HEK293 (cell line): ENCODE data around the gene SLC6A1.

Source experiments
- PRDM4 ChIP-seq: fragments of 450-650 bp; formaldehyde crosslinking; IDR thresholded peaks from 2 replicates; pipeline ENCODE4 v1.5.1; 2017; ENCODE audit warnings: missing biosample characterization, missing genetic modification characterization
- ZNF248 ChIP-seq: fragments of 450-650 bp; formaldehyde crosslinking; IDR thresholded peaks from 2 replicates; pipeline ENCODE4 v1.5.1; 2017; ENCODE audit warnings: missing biosample characterization, missing genetic modification characterization
- ZNF510 ChIP-seq: fragments of 450-650 bp; formaldehyde crosslinking; IDR thresholded peaks from 2 replicates; pipeline ENCODE4 v1.5.1; 2018; ENCODE audit warnings: mild to moderate bottlenecking, missing genetic modification characterization, missing biosample characterization; ENCODE audit not compliant: insufficient replicate concordance
- ZNF544 ChIP-seq: fragments of 450-650 bp; formaldehyde crosslinking; IDR thresholded peaks from 2 replicates; pipeline ENCODE4 v1.5.0; 2017; ENCODE audit warnings: missing biosample characterization, missing genetic modification characterization
- ZNF701 ChIP-seq: fragments of 450-650 bp; formaldehyde crosslinking; IDR thresholded peaks from 2 replicates; pipeline ENCODE4 v1.5.1; 2016; ENCODE audit warnings: missing biosample characterization, missing genetic modification characterization
- TF ChIP-seq, protein P1 (sequence below): fragments of 450-650 bp; formaldehyde crosslinking; IDR thresholded peaks from 2 replicates; pipeline ENCODE4 v1.5.1; 2016; ENCODE audit warnings: missing biosample characterization, missing genetic modification characterization

- TF ChIP-seq, protein P1, sequence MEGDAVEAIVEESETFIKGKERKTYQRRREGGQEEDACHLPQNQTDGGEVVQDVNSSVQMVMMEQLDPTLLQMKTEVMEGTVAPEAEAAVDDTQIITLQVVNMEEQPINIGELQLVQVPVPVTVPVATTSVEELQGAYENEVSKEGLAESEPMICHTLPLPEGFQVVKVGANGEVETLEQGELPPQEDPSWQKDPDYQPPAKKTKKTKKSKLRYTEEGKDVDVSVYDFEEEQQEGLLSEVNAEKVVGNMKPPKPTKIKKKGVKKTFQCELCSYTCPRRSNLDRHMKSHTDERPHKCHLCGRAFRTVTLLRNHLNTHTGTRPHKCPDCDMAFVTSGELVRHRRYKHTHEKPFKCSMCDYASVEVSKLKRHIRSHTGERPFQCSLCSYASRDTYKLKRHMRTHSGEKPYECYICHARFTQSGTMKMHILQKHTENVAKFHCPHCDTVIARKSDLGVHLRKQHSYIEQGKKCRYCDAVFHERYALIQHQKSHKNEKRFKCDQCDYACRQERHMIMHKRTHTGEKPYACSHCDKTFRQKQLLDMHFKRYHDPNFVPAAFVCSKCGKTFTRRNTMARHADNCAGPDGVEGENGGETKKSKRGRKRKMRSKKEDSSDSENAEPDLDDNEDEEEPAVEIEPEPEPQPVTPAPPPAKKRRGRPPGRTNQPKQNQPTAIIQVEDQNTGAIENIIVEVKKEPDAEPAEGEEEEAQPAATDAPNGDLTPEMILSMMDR (tag by site-specific recombination) = no peak
- TF ChIP-seq PRDM4 (tag by site-specific recombination) (no peak), ZNF248 (tag by site-specific recombination) (no peak), ZNF510 (tag by site-specific recombination) (no peak), ZNF544 (no peak), ZNF701 (no peak)
These were observed 19.4 kb upstream of the SLC6A1 start for GRCh38 chr3:10973046-10973595.
